Measurements from ENCODE around the gene PLEKHG5.

The PLEKHG5 gene

GRCh38 chr1:6511056-6511455 is 19.6 kb upstream of the PLEKHG5 start:
- Histone ChIP-seq H4K91ac (ENCODE audit: low read depth, low read length, poor library complexity) (no peak overlapping the region), H3K4me3 (ENCODE audit: low read length in 2 of 2) (no peak overlapping the region), H2BK12ac (ENCODE audit: low read length) (no peak overlapping the region), H2BK15ac (ENCODE audit: low read length) (peak overlapping the region; percentile 28), H3K27ac (replicated peaks; ENCODE audit: low read length) (no peak overlapping the region), H3K9me3 (replicated peaks in 1 of 2; ENCODE audit: control insufficient read depth in 2 of 2, insufficient read depth in 1 of 2, low read depth in 1 of 2, low read length in 2 of 2) (no peaks in the 10 kb centered on the region), H3K23ac (ENCODE audit: low read depth, low read length, poor library complexity) (no peak overlapping the region), H2AFZ (ENCODE audit: low read length) (peak overlapping the region; percentile 68), H2BK120ac (ENCODE audit: low read depth, low read length) (no peak overlapping the region), H3K79me1 (ENCODE audit: low read depth, low read length) (peaks cover 2% of the 10 kb centered on the region), H3K4ac (ENCODE audit: low read length) (no peak overlapping the region), H3K18ac (ENCODE audit: low read length) (no peak overlapping the region), H3K14ac (ENCODE audit: low read length) (no peak overlapping the region), H3K4me2 (ENCODE audit: insufficient read depth, low read length, poor library complexity, severe bottlenecking) (no peak overlapping the region), H3K27me3 (ENCODE audit: control insufficient read depth in 3 of 3, insufficient read depth in 3 of 3, low read depth in 1 of 3, low read length in 3 of 3) (peaks cover 0 to 10% (median 0%) of the 10 kb centered on the region in 3 experiments), H2AK5ac (ENCODE audit: low read depth, low read length) (no peak overlapping the region), H3K9ac (ENCODE audit: low read depth, low read length, poor library complexity) (no peak overlapping the region), H4K8ac (ENCODE audit: low read depth, low read length) (no peak overlapping the region), H2BK5ac (ENCODE audit: low read length) (peak overlapping the region; percentile 19), H3K4me1 (ENCODE audit: control insufficient read depth in 2 of 2, insufficient read depth in 1 of 2, low read depth in 1 of 2, low read length in 2 of 2) (peaks cover 0 to 30% of the 10 kb centered on the region in 2 donors), H3K36me3 (replicated peaks in 1 of 2; ENCODE audit: control insufficient read depth in 2 of 2, insufficient read depth in 2 of 2, low read length in 2 of 2) (no peaks in the 10 kb centered on the region)
- no CpG with 5 or more reads among the region's 6 CpGs for WGBS, 2 donors (ENCODE audit: extremely low coverage in 2 of 2, insufficient read length in 2 of 2, insufficient replicate concordance in 1 of 2)
- DNase-seq (ENCODE audit: low spot score), result no peak

- H4K91ac ChIP-seq (ENCODE audit: low read depth, low read length, poor library complexity), result no peak overlapping the region
- no peak overlapping the region for H3K27ac ChIP-seq (replicated peaks; ENCODE audit: low read length)
- H3K4ac ChIP-seq (ENCODE audit: low read length), result no peak overlapping the region
- H3K79me1 ChIP-seq (ENCODE audit: low read depth, low read length), result peaks cover 2% of the 10 kb centered on the region
- no peak overlapping the region for H3K18ac ChIP-seq (ENCODE audit: low read length)
- H2BK120ac ChIP-seq (ENCODE audit: low read depth, low read length), result no peak overlapping the region
- no peaks in the 10 kb centered on the region for H3K36me3 ChIP-seq (replicated peaks in 1 of 2; ENCODE audit: control insufficient read depth in 2 of 2, insufficient read depth in 2 of 2, low read length in 2 of 2)
- no peak overlapping the region for H3K4me3 ChIP-seq (ENCODE audit: low read length in 2 of 2)
- peaks cover 0 to 10% (median 0%) of the 10 kb centered on the region in 3 experiments for H3K27me3 ChIP-seq (ENCODE audit: control insufficient read depth in 3 of 3, insufficient read depth in 3 of 3, low read depth in 1 of 3, low read length in 3 of 3)
- H3K14ac ChIP-seq (ENCODE audit: low read length), result no peak overlapping the region
- no peak overlapping the region for H2BK5ac ChIP-seq (ENCODE audit: low read length)
- H2AFZ ChIP-seq (ENCODE audit: low read length), result no peak overlapping the region
- H3K4me2 ChIP-seq (ENCODE audit: insufficient read depth, low read length, poor library complexity, severe bottlenecking), result no peak overlapping the region
- H4K8ac ChIP-seq (ENCODE audit: low read depth, low read length), result no peak overlapping the region
- peak overlapping the region; percentile 90 for H2AK5ac ChIP-seq (ENCODE audit: low read depth, low read length)
- H3K23ac ChIP-seq (ENCODE audit: low read depth, low read length, poor library complexity), result peak overlapping the region; percentile 73
- no peak overlapping the region for H3K9ac ChIP-seq (ENCODE audit: low read depth, low read length, poor library complexity)
- H3K9me3 ChIP-seq (replicated peaks in 1 of 2; ENCODE audit: control insufficient read depth in 2 of 2, insufficient read depth in 1 of 2, low read depth in 1 of 2, low read length in 2 of 2), result no peaks in the 10 kb centered on the region
- no peak overlapping the region for H2BK12ac ChIP-seq (ENCODE audit: low read length)
- peaks cover 0 to 35% of the 10 kb centered on the region in 2 donors for H3K4me1 ChIP-seq (ENCODE audit: control insufficient read depth in 2 of 2, insufficient read depth in 1 of 2, low read depth in 1 of 2, low read length in 2 of 2)
- no CpG with 5 or more reads among the region's 6 CpGs for WGBS, 2 donors (ENCODE audit: extremely low coverage in 2 of 2, insufficient read length in 2 of 2, insufficient replicate concordance in 1 of 2)
- no peak overlapping the region for H2BK15ac ChIP-seq (ENCODE audit: low read length)
- no peak for DNase-seq (ENCODE audit: low spot score)
These were observed 19.0 kb upstream of the PLEKHG5 start for GRCh38 chr1:6510493-6510892.

GRCh38 chr1:6509919-6510291 is 18.4 kb upstream of the PLEKHG5 start:
- H2AFZ ChIP-seq (ENCODE audit: low read length), result peak overlapping the region; percentile 53
- no peak overlapping the region for H4K91ac ChIP-seq (ENCODE audit: low read depth, low read length, poor library complexity)
- H3K4ac ChIP-seq (ENCODE audit: low read length), result no peak overlapping the region
- H3K18ac ChIP-seq (ENCODE audit: low read length), result peak overlapping the region; percentile 83
- peak overlapping the region; percentile 71 for H3K14ac ChIP-seq (ENCODE audit: low read length)
- H2BK15ac ChIP-seq (ENCODE audit: low read length), result peak overlapping the region; percentile 58
- no peak overlapping the region for H3K27ac ChIP-seq (replicated peaks; ENCODE audit: low read length)
- no peaks in the 10 kb centered on the region for H3K9me3 ChIP-seq (replicated peaks in 1 of 2; ENCODE audit: control insufficient read depth in 2 of 2, insufficient read depth in 1 of 2, low read depth in 1 of 2, low read length in 2 of 2)
- H2BK12ac ChIP-seq (ENCODE audit: low read length), result no peak overlapping the region
- H3K27me3 ChIP-seq (ENCODE audit: control insufficient read depth in 3 of 3, insufficient read depth in 3 of 3, low read depth in 1 of 3, low read length in 3 of 3), result peaks cover 0 to 10% (median 0%) of the 10 kb centered on the region in 3 experiments
- H3K79me1 ChIP-seq (ENCODE audit: low read depth, low read length), result peaks cover 2% of the 10 kb centered on the region
- DNase-seq (ENCODE audit: low spot score), result no peak
- peak overlapping the region; percentile 24 for H2BK5ac ChIP-seq (ENCODE audit: low read length)
- H3K23ac ChIP-seq (ENCODE audit: low read depth, low read length, poor library complexity), result peak overlapping the region; percentile 55
- H2BK120ac ChIP-seq (ENCODE audit: low read depth, low read length), result no peak overlapping the region
- no CpG with 5 or more reads among the region's 10 CpGs for WGBS, 2 donors (ENCODE audit: extremely low coverage in 2 of 2, insufficient read length in 2 of 2, insufficient replicate concordance in 1 of 2)
- no peak overlapping the region for H3K4me3 ChIP-seq (ENCODE audit: low read length in 2 of 2)
- peaks cover 0 to 35% of the 10 kb centered on the region in 2 donors for H3K4me1 ChIP-seq (ENCODE audit: control insufficient read depth in 2 of 2, insufficient read depth in 1 of 2, low read depth in 1 of 2, low read length in 2 of 2)
- no peak overlapping the region for H3K9ac ChIP-seq (ENCODE audit: low read depth, low read length, poor library complexity)
- H4K8ac ChIP-seq (ENCODE audit: low read depth, low read length), result no peak overlapping the region
- no peaks in the 10 kb centered on the region for H3K36me3 ChIP-seq (replicated peaks in 1 of 2; ENCODE audit: control insufficient read depth in 2 of 2, insufficient read depth in 2 of 2, low read length in 2 of 2)
- peak overlapping the region; percentile 56 for H2AK5ac ChIP-seq (ENCODE audit: low read depth, low read length)
- H3K4me2 ChIP-seq (ENCODE audit: insufficient read depth, low read length, poor library complexity, severe bottlenecking), result no peak overlapping the region

DNA sequence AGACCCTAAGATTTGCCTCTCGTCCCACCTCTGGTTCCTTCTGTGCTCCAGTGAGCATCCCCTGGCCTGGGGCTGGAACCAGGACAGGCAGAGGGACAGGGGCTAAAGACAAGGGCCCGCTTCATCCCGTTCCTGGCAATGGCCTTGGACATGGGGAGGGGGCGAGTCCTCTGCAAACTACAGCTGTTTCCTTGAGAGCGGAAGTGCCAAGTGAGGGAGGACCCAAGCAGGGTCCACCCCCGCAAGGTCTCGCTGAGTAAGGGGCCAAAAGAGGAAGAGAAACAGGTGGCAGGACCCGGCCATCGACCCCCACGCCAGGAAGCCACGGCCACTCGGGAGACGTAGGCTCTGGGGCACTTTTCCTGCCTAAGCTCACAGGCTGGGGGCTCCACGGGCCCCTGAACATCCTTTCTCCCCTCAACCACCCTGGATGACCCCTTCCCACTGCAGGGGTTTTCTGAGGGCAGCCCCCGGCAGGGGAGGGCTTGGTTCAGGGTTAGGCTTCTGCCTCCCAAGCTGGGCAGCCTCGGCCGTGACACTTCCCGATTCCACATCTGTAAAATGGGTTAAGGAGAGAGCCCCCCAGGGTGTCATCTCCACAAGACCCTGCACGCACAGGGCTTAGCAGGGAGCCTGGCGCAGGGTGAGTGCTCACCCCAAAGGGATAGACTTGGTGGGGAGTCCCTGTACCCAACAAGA is 17.9 kb upstream of the PLEKHG5 start:
- Histone ChIP-seq H2BK12ac (ENCODE audit: low read length) (no peak overlapping the region), H3K4me2 (ENCODE audit: insufficient read depth, low read length, poor library complexity, severe bottlenecking) (no peak overlapping the region), H4K8ac (ENCODE audit: low read depth, low read length) (no peak overlapping the region), H2AK5ac (ENCODE audit: low read depth, low read length) (peak overlapping the region; percentile 56), H3K36me3 (replicated peaks in 1 of 2; ENCODE audit: control insufficient read depth in 2 of 2, insufficient read depth in 2 of 2, low read length in 2 of 2) (no peaks in the 10 kb centered on the region), H3K18ac (ENCODE audit: low read length) (peak overlapping the region; percentile 71), H3K27me3 (ENCODE audit: control insufficient read depth in 3 of 3, insufficient read depth in 3 of 3, low read depth in 1 of 3, low read length in 3 of 3) (peaks cover 0 to 10% (median 0%) of the 10 kb centered on the region in 3 experiments), H3K4ac (ENCODE audit: low read length) (no peak overlapping the region), H3K79me1 (ENCODE audit: low read depth, low read length) (peaks cover 2% of the 10 kb centered on the region), H2BK5ac (ENCODE audit: low read length) (peak overlapping the region; percentile 24), H3K27ac (replicated peaks; ENCODE audit: low read length) (no peak overlapping the region), H3K23ac (ENCODE audit: low read depth, low read length, poor library complexity) (peak overlapping the region; percentile 37), H3K9me3 (replicated peaks in 1 of 2; ENCODE audit: control insufficient read depth in 2 of 2, insufficient read depth in 1 of 2, low read depth in 1 of 2, low read length in 2 of 2) (no peaks in the 10 kb centered on the region), H3K14ac (ENCODE audit: low read length) (peak overlapping the region; percentile 71), H3K4me3 (ENCODE audit: low read length in 2 of 2) (no peak overlapping the region), H2AFZ (ENCODE audit: low read length) (peak overlapping the region; percentile 53), H3K4me1 (ENCODE audit: control insufficient read depth in 2 of 2, insufficient read depth in 1 of 2, low read depth in 1 of 2, low read length in 2 of 2) (peaks cover 0 to 35% of the 10 kb centered on the region in 2 donors), H3K9ac (ENCODE audit: low read depth, low read length, poor library complexity) (no peak overlapping the region), H4K91ac (ENCODE audit: low read depth, low read length, poor library complexity) (no peak overlapping the region), H2BK120ac (ENCODE audit: low read depth, low read length) (no peak overlapping the region), H2BK15ac (ENCODE audit: low read length) (peak overlapping the region; percentile 58)
- WGBS, 2 donors (ENCODE audit: extremely low coverage in 2 of 2, insufficient read length in 2 of 2, insufficient replicate concordance in 1 of 2), result no CpG with 5 or more reads among the region's 20 CpGs
- DNase-seq (ENCODE audit: low spot score), result no peak

Data from neuronal stem cell (in vitro differentiated cells).